Keratinocyte (primary cell): ENCODE data around the gene SWAP70.

ENCODE experiments used
- CTCF ChIP-seq, 3 experiments: IDR thresholded peaks in 1 of 3; conservative IDR thresholded peaks in 1 of 3; optimal IDR thresholded peaks in 1 of 3; 2 replicates in 2 of 3; 3 replicates in 1 of 3; pipeline versions ENCODE3 to v1.5.1; 2011; ENCODE audit warnings: low read length in 3 of 3, mild to moderate bottlenecking in 3 of 3, moderate library complexity in 2 of 3, control low read depth in 1 of 3, inconsistent platforms in 1 of 3; ENCODE audit not compliant: insufficient read depth in 2 of 3; ENCODE audit errors: extremely low read depth in 1 of 3
- EZH2 ChIP-seq: IDR thresholded peaks from one replicate; pipeline ENCODE4 v1.6.1; 2012; ENCODE audit warnings: inconsistent platforms, mild to moderate bottlenecking, low read length, moderate library complexity

GRCh38 chr11:9772218-9772617 lies 108.3 kb downstream of the SWAP70 start:
- TF ChIP-seq CTCF (optimal IDR thresholded peaks at IDR 0.05 in 1 of 3, IDR thresholded peaks at IDR 0.05 in 1 of 3, conservative IDR thresholded peaks at IDR 0.05 in 1 of 3; ENCODE audit: extremely low read depth in 1 of 3, insufficient read depth in 2 of 3, low read length in 3 of 3) (no peak), EZH2 (no peak)
